Cerebellar nuclear complex (tissue), 1 donor: ENCODE data around the gene LCORL.
"Not testable (repeated sequence)": the region's sequence is repeated elsewhere in the genome, so short reads cannot be mapped to it uniquely, and the experiment has no call there.

ENCODE experiments used
- DNase-seq, 2 experiments: peaks; one replicate each; lab custom pipeline; 2025; lab: John Stamatoyannopoulos, UW

Gene LCORL

GRCh38 chr4:17932041-17932440 is 89.5 kb downstream of the LCORL start:
- DNase-seq = no peak

- DNase-seq = no peak
Observed at GRCh38 chr4:17930256-17930655, 91.3 kb downstream of the LCORL start.

- no peak for DNase-seq
Observed at GRCh38 chr4:17924189-17924588, 97.4 kb downstream of the LCORL start.

- DNase-seq = no peak
Observed at GRCh38 chr4:17921451-17921850, 100.1 kb downstream of the LCORL start.

- DNase-seq = no peak
Observed at GRCh38 chr4:17920681-17921080, 100.9 kb downstream of the LCORL start.

GRCh38 chr4:17915439-17915838 is 106.1 kb downstream of the LCORL start:
- no peak for DNase-seq

GRCh38 chr4:17912011-17912410 is 109.5 kb downstream of the LCORL start:
- no peak for DNase-seq

GRCh38 chr4:17911608-17912007 is 109.9 kb downstream of the LCORL start:
- no peak for DNase-seq

- no peak for DNase-seq
Observed at GRCh38 chr4:17898553-17899055, 123.0 kb downstream of the LCORL start.

- DNase-seq = no peak
Observed at GRCh38 chr4:17895481-17895880, 126.1 kb downstream of the LCORL start.

GRCh38 chr4:17894421-17894820 is 127.1 kb downstream of the LCORL start:
- no peak for DNase-seq

GRCh38 chr4:17889692-17890091 is 131.9 kb downstream of the LCORL start:
- no peak for DNase-seq

- DNase-seq = no peak
Observed at GRCh38 chr4:17884511-17884910, 137.0 kb downstream of the LCORL start.

GRCh38 chr4:17884063-17884462 is 137.5 kb downstream of the LCORL start:
- DNase-seq = no peak

- DNase-seq = no peak
Observed at GRCh38 chr4:17877661-17878060, 143.9 kb downstream of the LCORL start.

- no peak for DNase-seq
Observed at GRCh38 chr4:17876943-17877342, 144.6 kb downstream of the LCORL start.

GRCh38 chr4:17875402-17876070 is 146.0 kb downstream of the LCORL start:
- DNase-seq = no peak

GRCh38 chr4:17869327-17869726 is 152.2 kb downstream of the LCORL start:
- no peak for DNase-seq

- DNase-seq = no peak
Observed at GRCh38 chr4:17867276-17867675, 154.3 kb downstream of the LCORL start.

- no peak for DNase-seq
Observed at GRCh38 chr4:17866810-17867209, 154.7 kb downstream of the LCORL start.

GRCh38 chr4:17865866-17866363 is 155.6 kb downstream of the LCORL start:
- no peak for DNase-seq

GRCh38 chr4:17861906-17862305 is 159.6 kb downstream of the LCORL start:
- not testable (repeated sequence) for DNase-seq

- no peak for DNase-seq
Observed at GRCh38 chr4:17859793-17860406, 161.7 kb downstream of the LCORL start.

- no peak for DNase-seq
Observed at GRCh38 chr4:17854036-17854435, 167.5 kb downstream of the LCORL start.
